Stimulated activated CD4-positive, alpha-beta T cell treated with anti-CD3 and anti-CD28 coated beads, Interleukin-15, amount 100 ng/mL, for 1 hour (primary cell): Measurements from ENCODE around the gene DHDH.
A peak's percentile ranks its signal among the peaks of the same experiment; 100 is the strongest.

Experiments
- DNase-seq, 2 donors: peaks; one replicate each; pipeline ENCODE4 v3.0.0-alpha.2; 2020; ENCODE audit warnings: low read depth in 1 of 2, low spot score in 1 of 2

Gene DHDH

DNA sequence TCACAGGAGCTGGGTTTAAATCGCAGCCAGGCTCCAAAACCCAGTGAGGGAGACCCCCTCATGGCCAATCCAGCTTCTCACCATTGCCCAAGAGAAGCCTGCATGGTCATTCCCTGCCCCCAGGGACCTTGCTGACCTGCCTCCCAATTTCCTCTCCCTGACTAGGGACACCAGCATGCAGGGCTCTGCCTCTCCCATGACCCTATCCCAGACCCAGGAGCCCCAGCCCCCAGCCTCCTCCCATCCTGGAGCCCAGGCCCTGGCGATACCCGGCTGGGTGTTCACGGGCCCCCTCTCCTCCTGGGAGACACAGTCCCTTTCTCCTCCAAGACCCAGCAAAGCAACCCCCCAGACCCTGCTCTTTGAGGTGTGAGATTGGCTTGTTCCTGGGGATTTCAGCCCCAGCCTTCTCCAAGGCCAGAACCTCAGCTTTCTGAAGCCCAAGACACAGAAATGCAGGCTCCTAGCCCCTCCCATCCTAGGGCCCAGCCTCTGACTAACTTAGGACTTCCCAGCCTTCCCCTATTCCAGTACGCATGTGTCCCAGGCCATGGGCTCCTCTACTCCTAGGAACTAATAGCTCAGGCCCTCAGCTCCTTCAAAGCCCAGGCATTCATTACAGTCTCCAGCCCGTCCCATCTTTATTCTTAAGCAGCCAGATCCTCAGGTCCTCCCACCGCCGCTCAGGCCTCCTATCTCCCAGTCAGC is 58.5 kb downstream of the DHDH start:
- no peak for DNase-seq

DNA sequence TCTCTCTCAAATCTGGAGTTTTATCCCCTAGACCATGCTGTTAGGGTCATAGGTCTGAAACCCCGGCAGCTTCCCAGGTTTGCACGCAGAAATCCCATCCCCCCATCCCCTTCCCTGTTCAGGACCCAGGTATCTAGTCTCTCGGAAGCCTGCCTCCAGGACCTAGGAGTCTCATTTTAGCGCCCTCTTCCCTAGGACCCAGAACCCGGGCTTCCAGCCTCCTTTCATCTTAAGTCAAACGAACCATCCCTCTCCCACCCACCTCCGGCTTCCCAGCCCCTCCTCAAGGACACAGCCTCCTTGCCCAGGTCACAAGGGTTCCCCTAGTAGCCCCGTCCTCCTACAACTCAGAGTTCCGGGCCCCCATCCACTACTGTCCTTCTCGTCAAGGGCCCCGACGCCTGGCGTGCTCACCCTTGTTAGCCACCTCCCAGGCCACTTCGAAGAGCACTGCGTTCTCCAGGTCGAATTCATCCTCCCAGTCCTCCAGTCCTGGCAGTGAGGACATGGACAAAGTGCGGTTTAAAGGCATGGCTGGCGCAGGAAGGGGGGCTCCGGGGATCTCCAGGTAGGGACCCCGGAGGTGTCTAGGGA is 59.2 kb downstream of the DHDH start:
- DNase-seq = no peak

DNA sequence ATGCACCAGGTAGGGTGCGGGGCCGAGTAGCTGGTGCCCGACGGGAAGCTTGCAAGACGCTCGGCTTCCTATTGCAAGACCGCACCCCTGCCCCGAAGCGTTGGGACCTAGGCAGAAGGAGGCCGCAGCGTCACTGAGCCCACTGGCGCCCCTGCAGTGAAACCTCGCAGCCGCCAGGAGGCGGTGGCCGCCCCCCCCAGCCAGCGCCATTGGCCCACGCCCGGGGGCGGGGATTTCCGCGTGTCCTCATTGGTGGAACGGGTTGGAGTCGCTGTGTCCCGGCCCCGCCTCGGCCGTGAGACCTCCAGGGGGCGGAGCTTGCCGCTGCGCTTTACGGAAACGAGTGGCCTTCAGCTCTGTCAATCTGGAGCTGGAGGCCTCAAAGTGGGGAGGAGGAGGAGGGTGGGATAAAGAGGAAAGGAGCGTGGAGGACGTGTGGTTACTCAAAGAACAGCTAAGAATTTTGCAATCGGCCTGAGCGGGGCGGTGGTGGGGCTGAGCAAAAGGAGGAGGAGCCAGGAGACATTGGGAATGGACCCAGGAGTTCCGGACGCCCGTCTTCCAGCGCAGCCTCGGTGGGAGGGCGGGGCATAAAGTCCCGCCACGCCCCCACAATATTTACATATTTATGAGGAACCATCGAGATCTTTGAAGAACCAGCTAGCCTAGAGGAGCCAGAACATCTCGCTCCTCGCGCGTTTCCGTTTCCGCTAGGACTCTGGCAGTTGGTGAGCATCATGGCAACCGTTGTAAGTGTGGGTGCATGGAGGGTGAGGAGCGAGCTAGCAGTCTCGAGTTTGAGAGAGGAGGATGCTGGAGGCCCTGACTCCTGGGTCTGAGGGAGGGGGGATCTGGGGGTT is 59.9 kb downstream of the DHDH start, which contains the start of the genes GYS1 and RUVBL2:
Gene GYS1 (minus strand): TSS at position 135 of the 860 bp plus-strand sequence. CDS start 197 bp downstream, outside the sequence.
Gene RUVBL2 (plus strand): TSS at position 713 of the 860 bp plus-strand sequence. CDS start 25 bp downstream, at position 738.
- peak; percentile 99 for DNase-seq

DNA sequence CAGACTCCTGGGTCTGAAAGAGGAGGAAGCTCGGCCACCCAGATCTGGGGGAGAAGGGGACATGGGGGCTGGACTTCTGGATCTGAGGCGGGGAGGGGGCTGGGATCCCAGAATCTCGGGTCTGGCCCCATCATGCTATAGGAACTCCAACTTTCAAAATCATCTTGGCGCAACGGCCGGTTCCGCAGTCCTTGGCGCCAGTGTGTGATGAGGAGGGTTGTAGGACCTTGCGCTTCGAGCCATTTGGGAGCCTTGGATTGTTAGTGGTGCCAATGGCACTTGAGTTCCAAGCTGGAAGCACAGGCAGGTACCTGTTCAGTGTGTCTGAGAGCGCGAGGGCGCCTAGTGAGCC is 60.5 kb downstream of the DHDH start:
- DNase-seq = no peak
